ENCODE data around the gene HRK.

GRCh38 chr12:116892349-116893140, 11.3 kb upstream of the HRK start:
- no peak for TF ChIP-seq POLR2A (IDR thresholded peaks at IDR 0.05)
- no peak for TF ChIP-seq CTCF (IDR thresholded peaks at IDR 0.05)

Measured in Peyer's patch (tissue), 4 donors.